H1 (cell line): ENCODE data around the gene ICAM3. TPM values are rescaled to one million over a fixed set of nuclear protein-coding genes. Genes with fewer than 3 reads are reported as not detected.

Experiments used
- CTCF ChIA-PET: fragments of 300-600 bp; sonication (Branson Sonifier 250); formaldehyde crosslinking; loops from one replicate; lab custom pipeline; 2021; ENCODE audit not compliant: partially characterized antibody; lab: Charles Lee
- POLR2A ChIA-PET: fragments of 300-600 bp; sonication (Branson Sonifier 250); formaldehyde crosslinking; loops from one replicate; lab custom pipeline; 2021; ENCODE audit warnings: inconsistent platforms; ENCODE audit not compliant: partially characterized antibody; lab: Charles Lee
- DNase-seq, 2 experiments: peaks; one replicate each; pipeline versions ENCODE4 v3.0.0 to v3.0.0-alpha.2; 2010 to 2022; ENCODE audit warnings: low spot score in 2 of 2, low read depth in 1 of 2, mixed read lengths in 1 of 2
- FAIRE-seq: peaks from 2 replicates; lab custom pipeline; 2011; peaks lifted over from hg19 to GRCh38; lab: Jason Lieb, UNC
- H2AFZ ChIP-seq: 2 replicates; pipeline ENCODE4 v1.8.1; 2012; ENCODE audit warnings: low read length, inconsistent platforms
- H2AK5ac ChIP-seq: 2 replicates; pipeline ENCODE4 v1.6.1; 2013; ENCODE audit warnings: low read depth, low read length
- H2BK120ac ChIP-seq: replicated peaks from 2 replicates; pipeline ENCODE3; 2013; ENCODE audit warnings: low read depth, low read length, inconsistent platforms
- H2BK12ac ChIP-seq: 2 replicates; pipeline ENCODE4 v1.6.1; 2013; ENCODE audit warnings: low read depth, low read length
- H2BK15ac ChIP-seq: 2 replicates; pipeline ENCODE4 v1.6.1; 2013; ENCODE audit warnings: low read length
- H2BK20ac ChIP-seq: 2 replicates; pipeline ENCODE4 v1.6.1; 2013; ENCODE audit warnings: low read length
- H2BK5ac ChIP-seq: 2 replicates; pipeline ENCODE4 v1.6.1; 2013; ENCODE audit warnings: low read depth, low read length
- H3K14ac ChIP-seq: 2 replicates; pipeline ENCODE4 v1.6.1; 2013; ENCODE audit warnings: inconsistent platforms; ENCODE audit not compliant: insufficient read length
- H3K18ac ChIP-seq: 2 replicates; pipeline ENCODE4 v1.6.1; 2013; ENCODE audit warnings: low read length; ENCODE audit errors: extremely low read depth
- H3K23ac ChIP-seq: 2 replicates; pipeline ENCODE4 v1.6.1; 2013; ENCODE audit warnings: inconsistent platforms; ENCODE audit not compliant: insufficient read length
- H3K23me2 ChIP-seq: 2 replicates; pipeline ENCODE4 v1.6.1; 2013; ENCODE audit warnings: low read depth, low read length
- H3K27ac ChIP-seq: 2 replicates; pipeline ENCODE4 v1.6.1; 2011; ENCODE audit warnings: low read depth, low read length, inconsistent platforms
- H3K27me3 ChIP-seq, 4 experiments: replicated peaks in 1 of 4; 1 replicate in 1 of 4; 2 replicates in 3 of 4; pipeline versions ENCODE4 v1.6.1 to v1.8.1; 2011 to 2013; ENCODE audit warnings: low read length in 3 of 4, mild to moderate bottlenecking in 3 of 4, inconsistent platforms in 2 of 4, mixed read lengths in 2 of 4, moderate library complexity in 1 of 4; ENCODE audit not compliant: control insufficient read depth in 3 of 4, insufficient read depth in 3 of 4; ENCODE audit errors: extremely low read depth in 1 of 4
- H3K36me3 ChIP-seq, 4 experiments: 2 replicates each; pipeline versions ENCODE4 v1.6.1 to v1.8.1; 2011 to 2013; ENCODE audit warnings: mild to moderate bottlenecking in 4 of 4, low read length in 3 of 4, moderate library complexity in 2 of 4, control low read depth in 1 of 4, inconsistent platforms in 1 of 4; ENCODE audit not compliant: insufficient read depth in 4 of 4, control insufficient read depth in 2 of 4
- H3K4ac ChIP-seq: replicated peaks from 2 replicates; pipeline ENCODE3; 2013; ENCODE audit warnings: low read length, low read depth, mixed read lengths, inconsistent platforms; ENCODE audit not compliant: insufficient read length
- H3K4me1 ChIP-seq, 4 experiments: replicated peaks in 1 of 4; 1 replicate in 1 of 4; 2 replicates in 3 of 4; pipeline versions ENCODE4 v1.6.1 to v1.8.1; 2011 to 2013; ENCODE audit warnings: low read length in 3 of 4, inconsistent platforms in 2 of 4, mixed read lengths in 1 of 4; ENCODE audit not compliant: insufficient read depth in 4 of 4, control insufficient read depth in 3 of 4
- H3K4me2 ChIP-seq, 2 experiments: 2 replicates each; pipeline versions ENCODE4 v1.6.1 to v1.8.1; 2011 to 2013; ENCODE audit warnings: low read depth in 2 of 2, low read length in 2 of 2, control low read depth in 1 of 2, inconsistent platforms in 1 of 2, mild to moderate bottlenecking in 1 of 2; ENCODE audit not compliant: insufficient read depth in 1 of 2
- H3K4me3 ChIP-seq, 4 experiments: fragments of 200-600, 300-600 bp in 1 of 4; sonication (generic), shearing (Covaris generic), sonication (Bioruptor Twin) in 1 of 4; 2 replicates each; pipeline versions ENCODE4 v1.5.1 to v1.8.1; 2011 to 2016; ENCODE audit warnings: low read length in 4 of 4, low read depth in 3 of 4, control low read depth in 2 of 4, inconsistent platforms in 2 of 4, mild to moderate bottlenecking in 2 of 4, mixed read lengths in 1 of 4, moderate library complexity in 1 of 4; ENCODE audit not compliant: insufficient read depth in 2 of 4; ENCODE audit errors: extremely low read depth in 1 of 4
- H3K56ac ChIP-seq: replicated peaks from 2 replicates; pipeline ENCODE3; 2013; ENCODE audit warnings: low read depth, mild to moderate bottlenecking, mixed read lengths, low read length, inconsistent platforms; ENCODE audit not compliant: insufficient read length
- H3K79me1 ChIP-seq: 2 replicates; pipeline ENCODE4 v1.6.1; 2013; ENCODE audit warnings: low read depth, low read length, control low read depth
- H3K79me2 ChIP-seq, 2 experiments: 2 replicates each; pipeline versions ENCODE4 v1.6.1 to v1.8.1; 2012 to 2013; ENCODE audit warnings: low read length in 2 of 2, mild to moderate bottlenecking in 2 of 2, inconsistent platforms in 1 of 2; ENCODE audit not compliant: insufficient read depth in 2 of 2, control insufficient read depth in 1 of 2
- H3K9ac ChIP-seq, 4 experiments: replicated peaks in 1 of 4; 1 replicate in 1 of 4; 2 replicates in 3 of 4; pipeline versions ENCODE4 v1.6.1 to v1.8.1; 2011 to 2013; ENCODE audit warnings: low read depth in 3 of 4, low read length in 3 of 4, control low read depth in 2 of 4, mild to moderate bottlenecking in 2 of 4, moderate library complexity in 2 of 4, inconsistent platforms in 1 of 4; ENCODE audit errors: extremely low read depth in 1 of 4
- H3K9me3 ChIP-seq, 2 experiments: 2 replicates each; pipeline versions ENCODE4 v1.6.1 to v1.8.1; 2012 to 2013; ENCODE audit warnings: mild to moderate bottlenecking in 2 of 2, moderate library complexity in 2 of 2, control low read depth in 1 of 2, inconsistent platforms in 1 of 2, low read depth in 1 of 2, low read length in 1 of 2, mixed read lengths in 1 of 2; ENCODE audit not compliant: insufficient read depth in 2 of 2
- H4K20me1 ChIP-seq, 2 experiments: replicated peaks in 1 of 2; 2 replicates each; pipeline versions ENCODE3 to v1.8.1; 2011 to 2013; ENCODE audit warnings: inconsistent platforms in 2 of 2, low read length in 2 of 2, mild to moderate bottlenecking in 1 of 2; ENCODE audit not compliant: insufficient read depth in 2 of 2, control insufficient read depth in 1 of 2
- H4K5ac ChIP-seq: 2 replicates; pipeline ENCODE4 v1.6.1; 2013; ENCODE audit warnings: low read length, low read depth, mixed read lengths, inconsistent platforms; ENCODE audit not compliant: insufficient read length
- H4K8ac ChIP-seq: 2 replicates; pipeline ENCODE4 v1.8.0; 2013; ENCODE audit warnings: mild to moderate bottlenecking, moderate library complexity, low read length, inconsistent platforms; ENCODE audit not compliant: insufficient read depth; ENCODE audit errors: extremely low read depth
- H4K91ac ChIP-seq: replicated peaks from 2 replicates; pipeline ENCODE3; 2013; ENCODE audit warnings: low read length, mixed read lengths, inconsistent platforms; ENCODE audit not compliant: insufficient read length
- BACH1 ChIP-seq: IDR thresholded peaks from 2 replicates; pipeline ENCODE4 v1.6.1; 2012; ENCODE audit warnings: low read length, improper control_type of control experiment
- CTCF ChIP-seq, 3 experiments: IDR thresholded peaks; 1 replicate in 2 of 3; 2 replicates in 1 of 3; pipeline versions ENCODE4 v1.5.1 to v1.6.1; 2011; ENCODE audit warnings: low read length in 3 of 3, mild to moderate bottlenecking in 3 of 3, inconsistent platforms in 2 of 3, low read depth in 1 of 3, moderate library complexity in 1 of 3; ENCODE audit not compliant: insufficient read depth in 1 of 3; ENCODE audit errors: control extremely low read depth in 1 of 3
- E2F6 ChIP-seq: IDR thresholded peaks from 2 replicates; pipeline ENCODE4 v1.6.1; 2012; ENCODE audit warnings: inconsistent platforms
- EZH2 ChIP-seq: fragments of 200-600 bp; sonication (generic); IDR thresholded peaks from 2 replicates; pipeline ENCODE4 v1.7.1; 2012; ENCODE audit warnings: low read depth, mild to moderate bottlenecking, moderate library complexity, low read length, inconsistent platforms; ENCODE audit not compliant: severe bottlenecking
- KDM5A ChIP-seq: fragments of 200-600 bp; IDR thresholded peaks from 2 replicates; pipeline ENCODE4 v1.7.1; 2012; ENCODE audit warnings: mild to moderate bottlenecking, low read length, inconsistent platforms, mixed read lengths
- SIN3A ChIP-seq, 2 experiments: IDR thresholded peaks in 1 of 2; conservative IDR thresholded peaks in 1 of 2; 2 replicates each; pipeline ENCODE4 v1.6.1; 2011 to 2012; ENCODE audit warnings: low read length in 2 of 2, improper control_type of control experiment in 1 of 2, low read depth in 1 of 2, mild to moderate bottlenecking in 1 of 2
- SUZ12 ChIP-seq: fragments of 200-600 bp; sonication (generic); IDR thresholded peaks from 2 replicates; pipeline ENCODE4 v1.6.1; 2012; ENCODE audit warnings: mild to moderate bottlenecking, inconsistent platforms, low read length, moderate library complexity, mixed read lengths
- YY1 ChIP-seq: IDR thresholded peaks from 2 replicates; pipeline ENCODE4 v1.6.1; 2011; ENCODE audit warnings: low read depth, mild to moderate bottlenecking, low read length
- WGBS, 2 experiments: shearing (Covaris generic) in 1 of 2; methylation state at CpG; one replicate each; pipeline versions ENCODE4 v1.1.6 to v1.1.7; 2013 to 2015; ENCODE audit warnings: low lambda C conversion rate in 2 of 2, mixed read lengths in 2 of 2, inconsistent platforms in 1 of 2, low coverage in 1 of 2, missing lambda C conversion rate in 1 of 2; ENCODE audit not compliant: insufficient replicate concordance in 2 of 2, insufficient coverage in 1 of 2, insufficient read length in 1 of 2; ENCODE audit errors: extremely low coverage in 1 of 2, missing lambda C conversion rate in 1 of 2; 5-methylcytosine and 5-hydroxymethylcytosine counted together
- polyA plus RNA-seq, 7 experiments: library from polyadenylated mRNA; depleted of rRNA in 3 of 7; stranded (reverse) in 5 of 7; unstranded in 2 of 7; fragments of >200 nt in 5 of 7; fragments of 200-250 nt in 2 of 7; gene quantifications; 1 replicate in 5 of 7; 2 replicates in 1 of 7; 4 replicates in 1 of 7; pipeline versions ENCODE4 v1.2.1 to v1.2.3, GENCODE V29; 2011 to 2013; ENCODE audit warnings: missing spikeins in 2 of 7, mixed read lengths in 2 of 7
- total RNA-seq: library from RNA; stranded (reverse); fragmentation: NEBNext Ultra II Directional; extraction: Animal tissue kit (Norgen Biotek cat#: 25700); gene quantifications from 2 replicates; pipeline ENCODE4 v1.2.1, GENCODE V29; 2021

The ICAM3 gene
- total and polyA plus RNA-seq, 2 of the 8 experiments (the other 6 are each of a cell fraction or from before 2014, with no cell fraction given) = 15.4 to 16.5 TPM

GRCh38 chr19:10295305-10295846, 44.0 kb downstream of the ICAM3 start:
- no peak for FAIRE-seq
- 12% methylated on average over 48 of the region's 48 CpGs; no CpG with 5 or more reads in 1 of the 2 experiments for WGBS, 2 experiments
- Histone ChIP-seq H4K91ac (no peak overlapping the region), H2BK15ac (no peak overlapping the region), H3K79me2 (no peaks in the 10 kb centered on the region), H3K4me3 (peak overlapping the region; percentile 19 to 59 (median 40); a peak in 7 of 8 replicates), H2BK120ac (no peak overlapping the region), H3K9ac (no peak overlapping the region), H3K18ac (no peak overlapping the region; the same call in 1 of the 2 replicates), H3K14ac (no peak overlapping the region), H3K9me3 (no peaks in the 10 kb centered on the region), H3K27ac (no peak overlapping the region), H2AK5ac (no peak overlapping the region), H4K8ac (no peak overlapping the region), H3K79me1 (no peaks in the 10 kb centered on the region), H3K36me3 (no peaks in the 10 kb centered on the region), H2AFZ (0 out of 2 replicates have a peak overlapping the region, but pooled peaks have one; percentile 30), H3K4me1 (peaks cover 0 to 34% (median 16%) of the 10 kb centered on the region in 4 experiments; a peak in 6 of 7 replicates), H4K20me1 (peaks cover 0 to 23% of the 10 kb centered on the region in 2 experiments), H2BK12ac (0 out of 2 replicates have a peak overlapping the region, but pooled peaks have one; percentile 9), H3K4me2 (peak overlapping the region; percentile 84 to 88), H2BK5ac (no peak overlapping the region), H4K5ac (no peak overlapping the region), H3K23me2 (peaks cover 23% of the 10 kb centered on the region; the same call in 1 of the 2 replicates), H3K27me3 (peaks cover 42 to 68% (median 64%) of the 10 kb centered on the region in 4 experiments), H2BK20ac (no peak overlapping the region), H3K23ac (no peak overlapping the region), H3K56ac (no peak overlapping the region), H3K4ac (no peak overlapping the region)
- CTCF ChIA-PET = interaction anchor here (0.7 to 2.2 kb wide), 10 partner anchors 11 to 121 kb away, joined by 3 to 15 read pairs (median 5); partner anchors contain the start of gene ICAM1
- POLR2A ChIA-PET = interaction anchor here (1.0 to 1.9 kb wide), 6 partner anchors 9 to 35 kb away, joined by 3 to 8 read pairs (median 5); partner anchors contain the start of genes FDX2, ICAM1 and ICAM4
- peak in 1 of 2 experiments; percentile 74 for DNase-seq
- TF ChIP-seq BACH1 (peak; percentile 64; the same call in 1 of the 2 replicates), YY1 (no peak), SIN3A (conservative IDR thresholded peaks at IDR 0.05 in 1 of 2, IDR thresholded peaks at IDR 0.05 in 1 of 2; ENCODE audit: low read depth in 1 of 2, low read length in 2 of 2) (peak; percentile 29 to 56; a peak in 1 of 4 replicates), SUZ12 (peak; percentile 60; the same call in 1 of the 2 replicates), E2F6 (0 out of 2 replicates have a peak, but pooled peaks have one; percentile 32), CTCF (IDR thresholded peaks at IDR 0.05; ENCODE audit: control extremely low read depth in 1 of 3, insufficient read depth in 1 of 3, low read depth in 1 of 3, low read length in 3 of 3) (peak in 2 of 3 experiments; percentile 16 to 28; a peak in 3 of 4 replicates), EZH2 (peak; percentile 65), KDM5A (no peak)
